GM23248 (cell line): Measurements from ENCODE around the gene SMC3. TPM values are rescaled to one million over a fixed set of nuclear protein-coding genes. Genes with fewer than 3 reads are reported as not detected.

Experiments used
- DNase-seq: peaks from one replicate; pipeline ENCODE4 v3.0.0-alpha.2; 2015
- H2AFZ ChIP-seq: fragments of 200-600 bp; sonication (generic); 2 replicates; pipeline ENCODE4 v1.6.1; 2016; ENCODE audit warnings: antibody characterized with exemption
- H3F3A ChIP-seq: fragments of 200-600 bp; sonication (generic); 2 replicates; pipeline ENCODE4 v1.6.1; 2016; ENCODE audit warnings: mild to moderate bottlenecking, antibody characterized with exemption, mixed run types; ENCODE audit not compliant: insufficient read depth
- H3K27ac ChIP-seq: fragments of 200-600 bp; sonication (generic); 2 replicates; pipeline ENCODE4 v1.5.1; 2016; ENCODE audit warnings: mild to moderate bottlenecking
- H3K27me3 ChIP-seq: fragments of 200-600 bp; sonication (generic); replicated peaks from 2 replicates; pipeline ENCODE4 v1.6.1; 2016; ENCODE audit warnings: mild to moderate bottlenecking; ENCODE audit not compliant: insufficient read depth
- H3K36me3 ChIP-seq: fragments of 200-600 bp; sonication (generic); 2 replicates; pipeline ENCODE4 v1.6.1; 2016; ENCODE audit warnings: low read depth, mild to moderate bottlenecking
- H3K4me1 ChIP-seq: fragments of 200-600 bp; sonication (generic); 2 replicates; pipeline ENCODE4 v1.6.1; 2016; ENCODE audit warnings: mild to moderate bottlenecking; ENCODE audit not compliant: insufficient read depth
- H3K4me2 ChIP-seq: fragments of 200-600 bp; sonication (generic); one replicate; pipeline ENCODE4 v1.6.1; 2016; ENCODE audit warnings: mild to moderate bottlenecking; ENCODE audit not compliant: unreplicated experiment
- H3K4me3 ChIP-seq: fragments of 200-600 bp; sonication (generic); 2 replicates; pipeline ENCODE4 v1.5.1; 2016; ENCODE audit warnings: mild to moderate bottlenecking
- H3K79me2 ChIP-seq: fragments of 200-600 bp; sonication (generic); 2 replicates; pipeline ENCODE4 v1.6.1; 2016; ENCODE audit warnings: mild to moderate bottlenecking; ENCODE audit not compliant: insufficient read depth
- H3K9ac ChIP-seq: fragments of 200-600 bp; sonication (generic); 2 replicates; pipeline ENCODE4 v1.6.1; 2016; ENCODE audit warnings: mild to moderate bottlenecking
- H3K9me2 ChIP-seq: fragments of 200-600 bp; sonication (generic); 2 replicates; pipeline ENCODE4 v1.6.1; 2016; ENCODE audit warnings: mixed run types, mild to moderate bottlenecking, moderate library complexity; ENCODE audit not compliant: insufficient read depth
- H3K9me3 ChIP-seq: fragments of 200-600 bp; sonication (generic); one replicate; pipeline ENCODE4 v1.6.1; 2017; ENCODE audit warnings: low read depth
- H4K20me1 ChIP-seq: fragments of 200-600 bp; sonication (generic); 2 replicates; pipeline ENCODE4 v1.6.0; 2016; ENCODE audit not compliant: insufficient read depth
- EZH2 ChIP-seq: fragments of 200-600 bp; sonication (generic); IDR thresholded peaks from 2 replicates; pipeline ENCODE4 v1.6.1; 2018; ENCODE audit warnings: antibody characterized with exemption, mild to moderate bottlenecking; ENCODE audit not compliant: insufficient read depth, poor library complexity, severe bottlenecking
- EZH2phosphoT487 ChIP-seq: fragments of 200-600 bp; sonication (generic); IDR thresholded peaks from 2 replicates; pipeline ENCODE4 v1.6.1; 2018; ENCODE audit warnings: antibody characterized with exemption, moderate library complexity, mild to moderate bottlenecking, low read depth; ENCODE audit not compliant: insufficient read depth
- WGBS, 2 experiments: methylation state at CpG; one replicate each; pipeline ENCODE4 v1.1.6; 2015 to 2017; ENCODE audit warnings: low lambda C conversion rate in 2 of 2, low coverage in 1 of 2; ENCODE audit errors: missing lambda C conversion rate in 2 of 2; 5-methylcytosine and 5-hydroxymethylcytosine counted together
- in situ Hi-C: fragments of 300-500 bp; cut with MboI; formaldehyde crosslinking; loops from 2 replicates; pipeline ENCODE4 v1.15.0; 2020
- polyA plus RNA-seq: library from polyadenylated mRNA; unstranded; fragments of >200 nt; fragmentation: Nextera tagmentation; extraction: Ambion mirVana; gene quantifications from 2 replicates; pipeline ENCODE4 v1.2.1, GENCODE V29; 2016
- total RNA-seq: library from RNA; depleted of rRNA; stranded (reverse); fragments of >200 nt; shearing (Covaris generic); gene quantifications from 2 replicates; pipeline ENCODE4 v1.2.3, GENCODE V29; 2014; rRNA removed

The SMC3 gene
- total RNA-seq (14.4 and 17.8 TPM in 2 replicates), polyA plus RNA-seq (57.7 and 60.5 TPM in 2 replicates)

GRCh38 chr10:110567201-110568054 is at the start of gene SMC3:
SMC3 (plus strand) TSS chr10:110567695; CDS start chr10:110567817, 122 bp downstream.
- H3K27ac ChIP-seq = peak within 1 kb of the TSS; percentile 91
- TF ChIP-seq EZH2 (no peak), EZH2phosphoT487 (no peak)
- H3K36me3 ChIP-seq = no peaks in the 10 kb centered on the region
- peak within 1 kb of the TSS; percentile 74 for H3K4me2 ChIP-seq
- in situ Hi-C loops = no loop called here
- peak within 1 kb of the TSS; percentile 87 for H3K9ac ChIP-seq
- peak; percentile 98 for DNase-seq
- peak within 1 kb of the TSS; percentile 80 for H3K4me3 ChIP-seq
- H3K9me2 ChIP-seq = no peaks in the 10 kb centered on the region
- peaks cover 49% of the 10 kb centered on the region for H3K79me2 ChIP-seq
- no peaks in the 10 kb centered on the region for H4K20me1 ChIP-seq
- peaks cover 18% of the 10 kb centered on the region for H3K4me1 ChIP-seq
- no peaks in the 10 kb centered on the region for H3K27me3 ChIP-seq
- peaks cover 7% of the 10 kb centered on the region; the same call in 1 of the 2 replicates for H3F3A ChIP-seq
- peak within 1 kb of the TSS; percentile 88 for H2AFZ ChIP-seq
- WGBS, 2 experiments = 1 to 2% methylated on average over 51 to 64 of the region's 64 CpGs
- H3K9me3 ChIP-seq = no peaks in the 10 kb centered on the region

DNA sequence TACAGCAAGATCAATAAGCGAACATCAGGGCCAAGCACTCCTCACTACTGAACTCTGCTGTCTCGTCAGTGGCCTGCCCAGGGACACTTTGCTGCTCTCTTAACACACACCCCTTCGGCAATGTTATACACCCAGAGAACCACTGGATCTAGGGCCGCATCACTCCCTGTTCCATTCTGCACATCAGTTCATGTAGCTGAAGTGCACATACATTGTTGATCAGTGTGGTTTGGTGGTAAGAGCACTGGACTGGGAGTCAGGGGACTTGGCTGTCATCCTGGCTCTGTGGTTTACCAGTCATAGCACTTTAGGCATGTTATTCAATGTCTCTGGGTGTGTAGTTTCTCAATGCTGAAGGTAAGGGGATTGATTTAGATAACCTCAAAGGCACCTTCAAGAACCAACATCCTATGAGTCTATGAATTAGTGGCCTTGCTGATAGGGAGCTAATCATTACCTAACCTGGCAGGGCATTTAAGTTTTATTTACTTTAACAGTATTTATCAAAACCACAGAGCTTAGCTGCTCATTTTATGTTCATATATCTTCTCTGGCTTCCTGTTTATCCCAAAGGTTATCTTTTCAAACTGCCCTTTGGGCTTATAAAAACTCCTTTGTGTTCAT is 45.0 kb upstream of the SMC3 start:
- H3K9me3 ChIP-seq = no peaks in the 10 kb centered on the region
- TF ChIP-seq EZH2phosphoT487 = no peak
- no peak for TF ChIP-seq EZH2
- H3F3A ChIP-seq = peaks cover 61% of the 10 kb centered on the region
- no peaks in the 10 kb centered on the region for H3K36me3 ChIP-seq
- H3K27ac ChIP-seq = no peak overlapping the region
- H3K9ac ChIP-seq = no peak overlapping the region
- H3K79me2 ChIP-seq = no peaks in the 10 kb centered on the region
- WGBS, 2 experiments = 94 to 96% methylated on average over 4 of the region's 4 CpGs
- no peak overlapping the region for H2AFZ ChIP-seq
- DNase-seq = peak; percentile 54
- no peaks in the 10 kb centered on the region for H3K9me2 ChIP-seq
- H3K4me2 ChIP-seq = no peak overlapping the region
- H3K4me3 ChIP-seq = no peak overlapping the region
- H3K27me3 ChIP-seq = no peaks in the 10 kb centered on the region
- H3K4me1 ChIP-seq = peaks cover 41% of the 10 kb centered on the region
- H4K20me1 ChIP-seq = no peaks in the 10 kb centered on the region
- in situ Hi-C loops = no loop called here

DNA sequence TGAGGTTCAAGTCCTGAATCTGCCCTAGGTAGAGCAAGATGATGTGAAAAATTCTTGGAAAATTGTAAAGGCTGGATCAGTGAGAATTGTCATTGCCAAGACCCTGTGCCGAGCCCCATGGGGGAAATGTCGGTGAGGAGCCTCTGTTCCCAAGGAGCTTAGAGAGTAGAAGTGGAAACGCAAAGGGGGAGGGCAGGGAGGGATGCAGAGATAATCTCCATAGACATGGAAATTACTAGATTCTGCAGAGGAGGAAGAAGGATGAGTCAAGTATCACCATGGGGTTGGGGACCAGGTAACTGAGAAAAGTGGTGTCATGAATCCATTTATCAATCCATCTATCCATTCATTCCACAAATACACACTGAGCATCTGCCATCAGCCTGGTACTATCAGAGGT is 43.8 kb upstream of the SMC3 start:
- H3F3A ChIP-seq = peaks cover 68% of the 10 kb centered on the region
- H4K20me1 ChIP-seq = no peaks in the 10 kb centered on the region
- in situ Hi-C loops = no loop called here
- H3K4me3 ChIP-seq = no peak overlapping the region
- no peaks in the 10 kb centered on the region for H3K36me3 ChIP-seq
- H3K27me3 ChIP-seq = no peaks in the 10 kb centered on the region
- WGBS, 2 experiments = 46 to 59% methylated on average over 3 of the region's 3 CpGs
- H3K4me1 ChIP-seq = peaks cover 54% of the 10 kb centered on the region
- no peak overlapping the region for H2AFZ ChIP-seq
- DNase-seq = no peak
- H3K9me2 ChIP-seq = no peaks in the 10 kb centered on the region
- no peak overlapping the region for H3K27ac ChIP-seq
- no peaks in the 10 kb centered on the region for H3K79me2 ChIP-seq
- H3K9me3 ChIP-seq = no peaks in the 10 kb centered on the region
- H3K9ac ChIP-seq = no peak overlapping the region
- TF ChIP-seq EZH2phosphoT487 (no peak), EZH2 (no peak)
- H3K4me2 ChIP-seq = no peak overlapping the region

- no peaks in the 10 kb centered on the region for H3K27me3 ChIP-seq
- no peak overlapping the region for H3K4me3 ChIP-seq
- in situ Hi-C loops = no loop called here
- H3K9ac ChIP-seq = no peak overlapping the region
- TF ChIP-seq EZH2 = no peak
- TF ChIP-seq EZH2phosphoT487 = no peak
- no peaks in the 10 kb centered on the region for H4K20me1 ChIP-seq
- no peak overlapping the region for H3K4me2 ChIP-seq
- H3K27ac ChIP-seq = no peak overlapping the region; the same call in 1 of the 2 replicates
- DNase-seq = peak; percentile 27
- no peaks in the 10 kb centered on the region for H3K36me3 ChIP-seq
- no peaks in the 10 kb centered on the region for H3K9me3 ChIP-seq
- H3K4me1 ChIP-seq = peaks cover 60% of the 10 kb centered on the region
- no peak overlapping the region for H2AFZ ChIP-seq
- peaks cover 68% of the 10 kb centered on the region for H3F3A ChIP-seq
- no peaks in the 10 kb centered on the region for H3K79me2 ChIP-seq
- H3K9me2 ChIP-seq = no peaks in the 10 kb centered on the region
- WGBS, 2 experiments = 84 to 85% methylated on average over 3 of the region's 3 CpGs
Observed at GRCh38 chr10:110524179-110524858, 43.2 kb upstream of the SMC3 start.
